Activated naive CD8-positive, alpha-beta T cell treated with anti-CD3 and anti-CD28 coated beads, Interleukin-2, amount 50 U/mL, for 24 hours (primary cell): ENCODE data around the gene MYBPC2.
A peak's percentile ranks its signal among the peaks of the same experiment; 100 is the strongest.

ENCODE experiments used
- ATAC-seq: fragments of 150-1000 bp; cut with Tn5 transposase; one replicate; pipeline ENCODE4 v1.10.0; 2021
- DNase-seq: peaks from one replicate; pipeline ENCODE4 v3.0.0; 2021
- H3K27ac Mint-ChIP-seq: one replicate; pipeline ENCODE4 v1.8.0; 2021; ENCODE audit warnings: mild to moderate bottlenecking, mixed read lengths
- H3K27me3 Mint-ChIP-seq: one replicate; pipeline ENCODE4 v1.8.0; 2021; ENCODE audit warnings: mixed read lengths
- H3K36me3 Mint-ChIP-seq: one replicate; pipeline ENCODE4 v1.8.0; 2021; ENCODE audit warnings: low read depth, mixed read lengths
- H3K4me1 Mint-ChIP-seq: one replicate; pipeline ENCODE4 v1.8.0; 2021; ENCODE audit warnings: mixed read lengths
- H3K4me3 Mint-ChIP-seq: one replicate; pipeline ENCODE4 v1.8.0; 2021; ENCODE audit warnings: mild to moderate bottlenecking, moderate library complexity, mixed read lengths
- H3K9me3 Mint-ChIP-seq: one replicate; pipeline ENCODE4 v1.8.0; 2021; ENCODE audit warnings: mixed read lengths

MYBPC2 gene

DNA sequence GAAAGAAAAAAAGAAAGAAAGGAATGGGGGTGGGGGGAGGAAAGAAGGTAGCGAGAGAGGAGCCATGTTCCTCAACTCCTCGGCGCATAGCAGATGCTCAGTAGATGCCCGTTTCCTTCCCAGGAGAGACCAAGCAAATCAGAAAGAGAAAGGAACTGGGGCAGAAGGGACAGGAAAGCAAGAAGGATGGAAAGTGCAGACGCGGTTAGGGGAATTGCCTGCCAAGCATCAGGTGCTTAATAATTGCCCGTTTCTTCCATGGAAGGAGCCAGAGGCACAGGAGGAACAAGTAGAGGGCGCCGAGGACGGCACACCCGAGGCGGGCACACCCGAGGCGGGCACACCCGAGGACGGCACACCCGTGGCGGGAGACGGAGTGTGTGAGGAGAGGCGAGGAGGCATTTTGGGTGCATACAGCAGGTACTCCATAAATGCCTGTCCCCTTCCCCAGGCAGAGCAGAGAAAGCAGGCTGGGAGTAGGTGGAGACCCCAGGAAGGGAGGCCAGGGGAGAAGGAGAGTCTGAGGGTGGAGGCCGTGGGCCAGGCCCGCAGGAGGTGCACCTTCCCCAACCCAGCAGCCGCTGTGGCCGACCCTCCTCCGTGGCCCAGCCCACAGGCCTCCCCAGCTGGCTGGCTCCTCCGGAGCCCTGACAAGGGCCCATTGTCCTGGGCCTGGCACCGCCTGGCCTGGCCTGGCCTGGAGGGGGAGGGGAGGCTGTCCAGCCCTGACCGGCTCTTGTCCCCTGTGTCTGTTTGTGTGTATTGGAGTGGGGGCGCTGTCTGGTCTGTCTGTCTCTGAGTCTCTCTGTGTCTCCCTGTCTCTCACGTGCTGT lies 63.7 kb downstream of the MYBPC2 start:
- ATAC-seq (no peak), DNase-seq (no peak)
- Mint-ChIP-seq H3K27ac (no peak overlapping the region), H3K4me3 (no peak overlapping the region), H3K36me3 (no peaks in the 10 kb centered on the region), H3K27me3 (peaks cover 2% of the 10 kb centered on the region), H3K9me3 (no peaks in the 10 kb centered on the region), H3K4me1 (peaks cover 11% of the 10 kb centered on the region)

DNA sequence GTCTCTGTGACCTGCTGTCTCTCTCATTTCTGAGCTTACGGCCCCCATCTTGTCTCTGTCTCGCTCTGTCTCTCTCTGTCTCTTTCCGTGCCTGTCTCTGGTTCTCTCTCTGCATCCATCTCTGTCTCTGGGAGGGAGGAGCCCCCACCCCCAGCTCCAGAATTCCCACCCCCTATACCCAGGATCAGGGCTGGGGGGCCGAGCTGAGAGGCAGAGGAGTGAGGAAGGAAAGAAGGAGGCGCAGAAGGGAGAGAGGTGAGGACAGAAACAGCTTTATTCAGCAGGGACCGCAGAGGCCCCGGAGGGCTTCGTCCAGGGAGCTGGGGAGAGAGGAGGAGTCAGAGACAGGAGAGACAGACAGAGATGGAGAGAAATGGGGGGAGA lies 64.3 kb downstream of the MYBPC2 start:
- Mint-ChIP-seq H3K27ac (no peak overlapping the region), H3K4me1 (peaks cover 5% of the 10 kb centered on the region)

DNA sequence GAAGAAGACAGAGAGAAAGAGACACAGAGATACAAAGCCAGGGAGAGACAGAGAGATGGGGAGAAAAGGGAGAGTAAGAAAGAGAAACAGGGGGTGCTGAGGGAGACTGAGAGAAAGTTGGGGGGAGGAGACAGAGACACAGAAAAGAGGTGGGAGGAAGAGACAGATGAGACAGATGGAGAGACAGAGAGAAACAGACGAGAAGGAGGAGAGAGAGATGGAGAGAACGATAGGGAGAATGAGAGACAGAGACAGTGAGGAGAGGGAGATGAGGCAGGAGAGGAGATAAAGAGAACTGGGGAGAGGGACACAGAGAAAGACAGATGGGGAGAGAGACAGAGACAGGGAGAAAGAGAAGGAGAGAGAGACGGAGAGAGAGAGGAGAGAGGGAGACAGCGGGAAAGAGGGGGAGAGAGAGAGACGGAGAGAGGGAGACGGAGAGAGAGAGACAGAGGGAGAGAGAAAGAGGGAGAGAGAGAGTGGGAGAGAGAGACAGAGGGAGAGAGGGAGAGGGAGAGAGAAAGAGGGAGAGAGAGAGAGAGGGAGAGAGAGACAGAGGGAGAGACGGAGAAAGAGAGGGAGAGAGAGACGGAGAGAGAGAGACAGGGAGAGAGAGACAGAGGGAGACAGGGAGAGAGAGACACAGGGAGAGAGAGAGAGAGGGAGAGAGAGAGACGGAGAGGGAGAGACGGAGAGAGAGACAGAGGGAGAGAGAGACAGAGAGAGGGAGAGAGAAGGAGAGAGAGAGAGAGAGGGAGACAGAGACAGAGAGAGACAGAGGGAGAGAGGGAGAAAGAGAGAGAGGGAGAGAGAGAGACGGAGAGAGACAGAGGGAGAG lies 65.7 kb downstream of the MYBPC2 start:
- no peak for DNase-seq
- H3K9me3 Mint-ChIP-seq: no peaks in the 10 kb centered on the region
- no peaks in the 10 kb centered on the region for H3K36me3 Mint-ChIP-seq
- H3K27ac Mint-ChIP-seq: no peak overlapping the region
- no peaks in the 10 kb centered on the region for H3K27me3 Mint-ChIP-seq
- H3K4me1 Mint-ChIP-seq: no peaks in the 10 kb centered on the region
- H3K4me3 Mint-ChIP-seq: no peak overlapping the region
- no peak for ATAC-seq

More for the DNA sequence above, 64.3 kb downstream of the MYBPC2 start:
- H3K9me3 Mint-ChIP-seq: no peaks in the 10 kb centered on the region
- H3K27me3 Mint-ChIP-seq: no peaks in the 10 kb centered on the region
- H3K36me3 Mint-ChIP-seq: no peaks in the 10 kb centered on the region
- no peak for ATAC-seq
- H3K4me3 Mint-ChIP-seq: no peak overlapping the region
- DNase-seq: no peak

DNA sequence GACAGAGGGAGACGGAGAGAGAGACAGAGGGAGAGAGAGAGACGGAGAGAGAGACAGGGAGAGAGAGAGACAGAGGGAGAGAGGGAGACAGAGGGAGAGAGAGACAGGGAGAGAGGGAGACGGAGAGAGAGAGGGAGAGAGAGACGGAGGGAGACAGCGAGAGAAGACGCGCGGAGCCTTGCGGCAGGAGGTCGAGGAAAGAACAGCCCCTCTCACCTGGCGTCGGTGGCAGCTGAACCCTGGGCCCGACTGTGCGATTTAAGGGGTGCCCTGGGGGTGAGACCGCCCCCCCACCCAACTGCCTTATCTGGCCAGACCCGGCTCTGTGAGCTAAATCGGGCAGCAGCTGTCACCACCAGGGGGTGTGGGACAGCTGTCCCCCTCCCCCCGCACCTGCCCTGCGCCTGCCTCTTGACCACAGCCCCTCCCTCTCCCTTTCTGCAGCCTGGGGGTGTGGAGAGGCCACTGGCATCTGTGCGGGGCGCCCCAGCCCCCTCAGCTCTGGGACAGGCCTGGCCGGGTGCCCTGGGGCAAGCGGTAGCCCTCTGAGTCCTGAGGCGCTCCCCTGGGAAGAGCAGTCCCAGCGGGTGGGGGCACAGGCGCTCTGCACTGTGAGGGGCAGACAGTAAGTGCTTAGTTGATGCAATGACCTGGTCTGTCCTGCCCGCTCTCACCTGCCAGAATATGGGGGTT lies 67.5 kb downstream of the MYBPC2 start:
- H3K36me3 Mint-ChIP-seq: no peaks in the 10 kb centered on the region
- peak; percentile 44 for ATAC-seq
- no peak for DNase-seq
- no peaks in the 10 kb centered on the region for H3K4me1 Mint-ChIP-seq
- H3K9me3 Mint-ChIP-seq: no peaks in the 10 kb centered on the region
- no peaks in the 10 kb centered on the region for H3K27me3 Mint-ChIP-seq
- H3K27ac Mint-ChIP-seq: no peak overlapping the region
- H3K4me3 Mint-ChIP-seq: no peak overlapping the region

DNA sequence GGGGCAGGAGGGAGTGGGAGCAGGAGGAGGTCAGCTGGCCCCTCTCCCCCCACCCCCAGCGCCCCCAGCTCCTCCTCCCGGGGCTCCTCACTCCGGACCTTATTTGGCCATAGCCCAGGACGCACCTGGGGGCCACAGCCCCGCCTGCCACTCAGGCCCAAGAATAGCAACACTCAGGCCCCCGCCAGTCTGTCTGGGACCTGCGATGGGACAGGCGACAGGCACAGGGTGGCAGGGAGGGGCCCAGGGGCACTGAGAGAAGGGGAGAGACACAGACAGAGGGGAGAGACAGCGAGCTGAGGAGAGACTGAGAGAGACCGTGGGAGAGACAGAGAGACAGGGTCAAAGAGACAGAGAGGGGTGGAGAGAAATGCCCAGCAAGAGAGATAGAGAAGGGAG lies 68.1 kb downstream of the MYBPC2 start:
- H3K36me3 Mint-ChIP-seq: peaks cover 3% of the 10 kb centered on the region
- H3K4me3 Mint-ChIP-seq: no peak overlapping the region
- ATAC-seq: no peak
- H3K9me3 Mint-ChIP-seq: no peaks in the 10 kb centered on the region
- no peaks in the 10 kb centered on the region for H3K27me3 Mint-ChIP-seq
- H3K27ac Mint-ChIP-seq: no peak overlapping the region
- H3K4me1 Mint-ChIP-seq: no peaks in the 10 kb centered on the region
- DNase-seq: no peak

DNA sequence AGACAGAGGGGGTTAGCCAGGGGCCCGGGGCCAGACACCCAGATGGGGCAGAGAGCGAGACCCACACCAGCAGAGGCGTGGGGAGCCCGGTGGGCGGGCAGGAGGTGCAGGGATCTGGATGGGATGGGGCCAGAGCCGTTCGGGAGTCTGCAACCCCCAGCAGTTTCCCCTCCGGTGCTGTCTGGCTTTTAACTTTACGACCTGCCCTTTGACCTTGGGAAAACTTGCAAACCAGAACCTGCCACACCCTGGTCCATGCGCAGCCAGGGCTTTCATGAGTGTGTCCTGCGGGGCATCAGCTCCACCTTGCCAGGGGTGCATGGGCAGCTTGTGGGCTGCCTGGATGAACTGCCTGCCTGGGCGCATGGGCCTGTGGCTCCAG lies 68.5 kb downstream of the MYBPC2 start:
- Mint-ChIP-seq H3K4me3 (no peak overlapping the region), H3K36me3 (peaks cover 3% of the 10 kb centered on the region), H3K9me3 (no peaks in the 10 kb centered on the region), H3K27me3 (no peaks in the 10 kb centered on the region), H3K27ac (no peak overlapping the region), H3K4me1 (no peaks in the 10 kb centered on the region)
- DNase-seq: no peak
- no peak for ATAC-seq

DNA sequence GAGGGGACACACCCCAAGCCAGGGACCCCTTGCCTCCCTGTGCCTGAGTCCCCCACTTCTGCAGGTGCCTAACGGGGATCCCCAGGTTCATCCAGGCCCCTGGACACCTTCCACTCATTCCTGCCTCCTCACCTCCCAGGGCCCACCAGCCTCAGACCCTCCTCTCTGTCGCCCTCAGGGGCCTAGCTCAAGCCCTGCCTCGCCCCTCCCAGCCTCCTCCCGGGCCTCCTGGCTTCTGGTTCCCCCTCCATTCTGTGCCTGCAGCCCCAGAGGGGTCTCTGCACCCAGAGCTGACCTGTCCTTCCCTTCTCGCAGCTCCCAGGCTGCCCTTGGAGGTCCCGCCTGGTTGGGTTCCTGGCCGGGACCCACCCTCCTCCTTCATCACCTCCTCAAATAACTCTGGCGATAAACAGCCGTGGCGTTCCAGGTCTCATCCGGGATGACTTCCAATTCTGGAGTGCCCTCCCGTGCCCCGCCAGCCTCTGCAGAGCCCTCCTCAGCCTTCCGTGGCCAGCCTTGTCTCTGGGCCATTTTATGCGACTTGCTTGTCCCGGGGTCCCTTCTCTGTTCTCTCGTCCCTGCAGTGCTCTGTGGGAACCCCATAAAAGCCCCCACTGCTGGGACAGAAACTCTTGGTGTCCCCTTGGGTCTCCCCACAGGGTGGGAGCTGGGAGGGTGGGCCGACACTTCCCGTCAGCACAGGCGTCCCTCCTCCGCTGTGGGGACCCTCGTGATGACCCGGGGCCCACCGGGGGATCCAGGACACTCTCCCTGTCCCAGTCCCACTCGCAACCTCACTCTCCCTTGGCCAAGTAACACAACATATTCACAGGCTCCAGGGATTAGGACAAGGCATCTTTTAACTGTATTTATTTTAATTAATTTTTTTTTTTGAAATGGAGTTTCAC lies 69.1 kb downstream of the MYBPC2 start:
- Mint-ChIP-seq H3K4me3 (no peak overlapping the region), H3K27ac (no peak overlapping the region), H3K9me3 (no peaks in the 10 kb centered on the region), H3K36me3 (peaks cover 3% of the 10 kb centered on the region), H3K4me1 (no peaks in the 10 kb centered on the region), H3K27me3 (no peaks in the 10 kb centered on the region)
- DNase-seq (no peak), ATAC-seq (peak; percentile 25)

DNA sequence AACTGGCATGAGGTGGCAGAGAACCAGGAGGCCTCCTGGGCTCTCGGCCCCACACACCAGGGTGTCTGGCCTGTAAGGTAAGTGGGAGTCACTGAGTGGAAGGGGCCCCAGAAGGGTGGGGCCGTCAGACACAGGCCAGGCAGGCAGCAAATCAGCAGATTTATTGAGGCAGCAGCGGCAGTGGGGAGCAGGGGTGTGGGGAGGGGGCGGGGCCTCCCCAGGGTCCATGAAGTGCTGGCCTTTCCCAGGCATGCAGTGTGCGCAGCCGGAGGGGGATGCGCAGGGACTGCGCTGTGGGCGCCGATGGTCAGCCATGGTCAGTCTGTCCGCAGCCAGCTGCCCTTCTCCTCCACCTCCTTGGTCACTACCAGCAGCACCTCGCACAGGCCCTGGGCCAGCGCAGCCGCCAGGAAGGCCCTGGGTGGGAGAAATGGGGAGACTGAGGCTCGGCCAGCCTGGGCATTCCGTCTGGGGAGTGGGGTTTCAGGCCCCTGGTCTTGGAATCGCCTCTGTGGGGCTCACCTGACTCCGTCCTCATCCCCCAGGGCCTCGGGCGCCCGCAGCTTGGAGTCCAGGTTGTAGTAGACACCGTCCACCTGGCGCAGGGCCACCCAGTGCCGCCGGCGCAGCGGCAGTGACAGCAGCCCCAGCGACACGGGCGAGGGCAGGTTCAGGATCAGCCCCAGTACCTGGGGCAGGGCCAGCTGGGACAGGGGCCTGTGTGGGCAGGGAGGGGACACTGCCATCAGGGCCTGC lies 73.3 kb downstream of the MYBPC2 start:
- ATAC-seq: no peak
- Mint-ChIP-seq H3K4me1 (peaks cover 9% of the 10 kb centered on the region), H3K27ac (no peak overlapping the region), H3K36me3 (peaks cover 4% of the 10 kb centered on the region), H3K27me3 (no peaks in the 10 kb centered on the region), H3K4me3 (no peak overlapping the region), H3K9me3 (no peaks in the 10 kb centered on the region)
- DNase-seq: no peak

DNA sequence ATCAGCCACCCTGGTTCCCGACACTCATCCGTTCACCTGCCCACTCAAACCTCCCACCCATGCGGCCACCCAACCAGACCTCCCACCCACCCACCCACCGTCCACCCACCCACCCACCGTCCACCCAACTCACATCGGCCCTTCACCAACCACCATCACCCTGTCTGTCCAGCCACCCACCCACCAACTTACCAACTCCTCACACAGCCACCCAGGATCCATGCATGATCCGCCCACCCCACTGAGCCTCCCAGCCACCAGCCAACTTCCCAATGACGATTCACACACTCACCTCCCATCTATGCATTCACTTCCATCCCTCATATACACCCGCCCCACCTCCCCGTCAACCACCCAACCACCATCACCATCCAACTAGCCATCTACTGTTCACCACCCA lies 74.0 kb downstream of the MYBPC2 start:
- no peak for DNase-seq
- no peaks in the 10 kb centered on the region for H3K27me3 Mint-ChIP-seq
- peaks cover 4% of the 10 kb centered on the region for H3K36me3 Mint-ChIP-seq
- H3K27ac Mint-ChIP-seq: no peak overlapping the region
- peaks cover 13% of the 10 kb centered on the region for H3K4me1 Mint-ChIP-seq
- H3K4me3 Mint-ChIP-seq: no peak overlapping the region
- no peaks in the 10 kb centered on the region for H3K9me3 Mint-ChIP-seq
- no peak for ATAC-seq

DNA sequence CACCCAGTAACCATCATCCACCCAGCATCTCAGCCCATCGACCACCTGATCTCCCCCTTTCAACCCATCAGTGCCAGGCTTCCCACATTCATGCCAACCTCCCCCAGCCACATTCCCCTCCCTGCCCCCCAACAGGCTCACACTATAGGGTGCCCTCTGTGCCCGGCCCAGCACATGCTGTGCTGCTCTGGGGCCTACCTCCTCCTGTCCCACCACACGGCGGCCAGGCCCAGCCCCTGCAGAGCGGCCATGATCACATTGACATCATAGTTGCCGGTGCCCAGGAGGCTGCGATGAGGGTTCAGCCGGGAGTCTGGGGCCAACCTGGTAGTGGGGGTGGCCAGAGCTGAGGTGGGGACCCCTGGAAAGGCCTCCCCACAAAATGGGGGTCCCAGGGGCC lies 74.7 kb downstream of the MYBPC2 start:
- H3K27me3 Mint-ChIP-seq: no peaks in the 10 kb centered on the region
- H3K27ac Mint-ChIP-seq: no peak overlapping the region
- peaks cover 4% of the 10 kb centered on the region for H3K36me3 Mint-ChIP-seq
- no peak for ATAC-seq
- no peak overlapping the region for H3K4me3 Mint-ChIP-seq
- H3K4me1 Mint-ChIP-seq: peaks cover 15% of the 10 kb centered on the region
- no peak for DNase-seq
- H3K9me3 Mint-ChIP-seq: no peaks in the 10 kb centered on the region

DNA sequence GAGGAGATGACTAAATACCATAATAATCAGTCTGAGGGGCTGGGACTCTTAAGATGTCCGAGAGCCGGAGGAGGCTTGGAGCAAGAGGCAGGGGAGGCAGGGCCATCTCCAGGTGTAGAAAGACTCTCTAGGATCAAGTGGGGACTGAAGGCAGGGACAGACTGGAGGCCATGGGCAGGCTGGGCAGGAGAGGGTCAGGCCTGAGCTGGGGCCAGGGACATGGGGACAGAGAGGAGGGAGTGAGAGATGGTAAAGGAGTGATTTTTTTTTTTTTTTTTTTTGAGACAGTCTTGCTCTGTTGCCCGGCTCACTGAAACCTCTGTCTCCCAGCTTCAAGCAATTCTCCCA lies 76.1 kb downstream of the MYBPC2 start:
- Mint-ChIP-seq H3K4me3 (no peak overlapping the region), H3K27me3 (peaks cover 4% of the 10 kb centered on the region), H3K27ac (peak overlapping the region; percentile 59), H3K36me3 (peaks cover 4% of the 10 kb centered on the region), H3K4me1 (peaks cover 15% of the 10 kb centered on the region), H3K9me3 (no peaks in the 10 kb centered on the region)
- DNase-seq (no peak), ATAC-seq (no peak)

DNA sequence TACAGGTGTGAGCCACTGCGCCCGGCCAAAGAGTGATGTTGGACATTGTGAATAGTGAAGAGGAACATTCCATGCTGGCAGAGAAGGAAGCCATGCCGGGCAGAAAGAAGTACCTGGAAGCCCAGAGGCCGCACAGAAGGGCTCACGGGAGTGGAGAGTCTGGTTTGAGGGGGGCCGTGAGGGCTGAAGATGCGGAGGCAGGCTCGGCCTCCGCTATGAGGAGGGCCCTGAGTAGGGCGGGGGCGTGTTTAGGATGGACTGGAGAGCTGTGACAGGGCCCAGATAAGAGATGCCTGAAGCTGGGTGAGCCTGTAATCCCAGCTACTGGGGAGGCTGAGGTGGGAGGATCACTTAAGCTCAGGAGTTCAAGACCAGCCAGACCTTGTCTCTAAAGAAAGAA lies 76.7 kb downstream of the MYBPC2 start:
- Mint-ChIP-seq H3K36me3 (peaks cover 4% of the 10 kb centered on the region), H3K4me1 (peaks cover 16% of the 10 kb centered on the region), H3K9me3 (no peaks in the 10 kb centered on the region), H3K27ac (no peak overlapping the region), H3K4me3 (peak overlapping the region; percentile 92), H3K27me3 (peaks cover 8% of the 10 kb centered on the region)
- ATAC-seq: no peak
- DNase-seq: no peak

DNA sequence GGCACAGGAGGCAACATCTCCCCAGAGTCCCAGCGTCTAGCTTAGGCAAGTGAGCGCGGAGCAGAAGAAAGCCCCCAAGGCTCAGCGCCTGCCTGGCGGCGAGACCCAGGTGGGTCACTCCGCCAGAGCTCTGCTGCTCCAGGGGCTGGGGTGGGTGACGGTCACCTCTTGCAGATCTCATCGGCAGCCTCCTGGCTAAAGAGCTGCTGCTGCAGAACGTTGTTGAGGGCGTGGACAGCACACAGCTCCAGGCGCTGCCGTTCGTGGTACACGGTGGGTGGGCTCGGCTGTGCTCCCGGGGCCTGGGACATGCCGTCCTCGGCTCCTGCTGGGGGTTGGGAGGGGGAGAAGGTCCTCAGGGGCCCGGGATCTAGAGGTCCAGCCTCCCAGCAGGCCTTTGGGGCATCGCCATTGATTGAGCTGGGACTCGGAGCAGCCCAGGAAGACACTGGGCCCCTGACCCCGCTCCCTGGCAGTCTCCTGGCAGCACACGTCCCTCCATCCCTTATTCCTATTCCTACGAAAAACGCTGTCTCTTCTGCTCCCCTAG lies 77.5 kb downstream of the MYBPC2 start:
- Mint-ChIP-seq H3K9me3 (no peaks in the 10 kb centered on the region), H3K36me3 (peaks cover 4% of the 10 kb centered on the region), H3K27ac (peak overlapping the region; percentile 87), H3K27me3 (peaks cover 8% of the 10 kb centered on the region), H3K4me1 (peaks cover 16% of the 10 kb centered on the region), H3K4me3 (peak overlapping the region; percentile 92)
- DNase-seq: no peak
- no peak for ATAC-seq
